IMR-90 (cell line): ENCODE data around the gene EML4. TPM values are rescaled to one million over a fixed set of nuclear protein-coding genes. Genes with fewer than 3 reads are reported as not detected.

ENCODE experiments used
- ATAC-seq: fragments of 200-7000 bp; cut with Tn5 transposase; 2 replicates; pipeline ENCODE4 v1.9.1; 2020; ENCODE audit warnings: low read depth, mild to moderate bottlenecking, moderate library complexity
- BruUV-seq: library from RNA; stranded (reverse); fragments of 400-500 nt; replicated peaks from 2 replicates; lab custom pipeline; 2021; lab: Mats Ljungman, UMichigan
- CTCF ChIA-PET: fragments of 300-600 bp; formaldehyde crosslinking; extraction: SDS; loops from one replicate; lab custom pipeline; 2021; ENCODE audit warnings: antibody characterized with exemption; lab: Yijun Ruan, JAX
- POLR2A ChIA-PET: fragments of 300-600 bp; sonication (Branson Sonifier 250); formaldehyde crosslinking; loops from one replicate; lab custom pipeline; 2022; ENCODE audit warnings: antibody characterized with exemption; ENCODE audit not compliant: unreplicated experiment; lab: Charles Lee
- DNase-seq: peaks from one replicate; pipeline ENCODE4 v3.0.0; 2013
- H2AFZ ChIP-seq: replicated peaks from 2 replicates; pipeline ENCODE3; 2013; ENCODE audit warnings: low read length, mild to moderate bottlenecking; ENCODE audit not compliant: poor library complexity
- H2AK5ac ChIP-seq: 2 replicates; pipeline ENCODE4 v1.6.1; 2013; ENCODE audit warnings: low read depth, low read length, inconsistent platforms
- H2AK9ac ChIP-seq: replicated peaks from 2 replicates; pipeline ENCODE3; 2013; ENCODE audit warnings: mild to moderate bottlenecking, low read depth, low read length, moderate library complexity; ENCODE audit not compliant: poor library complexity
- H2BK120ac ChIP-seq: 2 replicates; pipeline ENCODE4 v1.6.1; 2013; ENCODE audit warnings: low read depth, low read length, inconsistent platforms
- H2BK15ac ChIP-seq: 3 replicates; pipeline ENCODE4 v1.6.1; 2013; ENCODE audit warnings: low read depth, low read length, inconsistent platforms
- H2BK20ac ChIP-seq: 2 replicates; pipeline ENCODE4 v1.6.1; 2013; ENCODE audit warnings: low read depth, mild to moderate bottlenecking, inconsistent platforms, low read length, moderate library complexity
- H2BK5ac ChIP-seq: 2 replicates; pipeline ENCODE4 v1.6.1; 2013; ENCODE audit warnings: mild to moderate bottlenecking, low read depth, low read length, inconsistent platforms; ENCODE audit not compliant: poor library complexity, severe bottlenecking
- H3K14ac ChIP-seq: replicated peaks from 2 replicates; pipeline ENCODE4 v1.6.1; 2013; ENCODE audit warnings: low read depth, low read length, inconsistent platforms
- H3K18ac ChIP-seq: 2 replicates; pipeline ENCODE4 v1.6.1; 2013; ENCODE audit warnings: low read depth, low read length, control low read depth
- H3K23ac ChIP-seq: 2 replicates; pipeline ENCODE4 v1.6.1; 2013; ENCODE audit warnings: low read depth, low read length, inconsistent platforms
- H3K27ac ChIP-seq: 2 replicates; pipeline ENCODE4 v1.5.1; 2013; ENCODE audit warnings: mild to moderate bottlenecking, control low read depth, low read length; ENCODE audit not compliant: insufficient read depth
- H3K27me3 ChIP-seq: 2 replicates; pipeline ENCODE4 v1.6.1; 2013; ENCODE audit warnings: low read length; ENCODE audit not compliant: control insufficient read depth, insufficient read depth
- H3K36me3 ChIP-seq: 2 replicates; pipeline ENCODE4 v1.6.1; 2013; ENCODE audit warnings: low read length, mixed read lengths; ENCODE audit not compliant: control insufficient read depth, insufficient read depth
- H3K4ac ChIP-seq: 2 replicates; pipeline ENCODE4 v1.6.1; 2013; ENCODE audit warnings: low read depth, low read length, inconsistent platforms
- H3K4me1 ChIP-seq: 2 replicates; pipeline ENCODE4 v1.6.1; 2013; ENCODE audit warnings: low read length, mixed read lengths; ENCODE audit not compliant: control insufficient read depth, insufficient read depth
- H3K4me2 ChIP-seq: 2 replicates; pipeline ENCODE4 v1.6.1; 2013; ENCODE audit warnings: low read depth, mild to moderate bottlenecking, control low read depth, low read length, moderate library complexity
- H3K4me3 ChIP-seq: 2 replicates; pipeline ENCODE4 v1.5.1; 2013; ENCODE audit warnings: low read depth, mild to moderate bottlenecking, control low read depth, low read length, moderate library complexity; ENCODE audit not compliant: insufficient read depth
- H3K56ac ChIP-seq: 2 replicates; pipeline ENCODE4 v1.6.1; 2013; ENCODE audit warnings: low read length, inconsistent platforms; ENCODE audit not compliant: insufficient read depth; ENCODE audit errors: extremely low read depth
- H3K79me1 ChIP-seq, 2 experiments: 2 replicates each; pipeline ENCODE4 v1.6.1; 2013; ENCODE audit warnings: low read length in 2 of 2, inconsistent platforms in 1 of 2, low read depth in 1 of 2
- H3K9ac ChIP-seq: 2 replicates; pipeline ENCODE4 v1.6.1; 2013; ENCODE audit warnings: low read depth, low read length, control low read depth
- H3K9me1 ChIP-seq: 2 replicates; pipeline ENCODE4 v1.6.1; 2013; ENCODE audit warnings: low read length, inconsistent platforms; ENCODE audit not compliant: insufficient read depth
- H3K9me3 ChIP-seq: 2 replicates; pipeline ENCODE4 v1.6.1; 2013; ENCODE audit warnings: low read length; ENCODE audit not compliant: control insufficient read depth, insufficient read depth
- H4K20me1 ChIP-seq: 2 replicates; pipeline ENCODE4 v1.6.1; 2013; ENCODE audit warnings: low read length, inconsistent platforms; ENCODE audit not compliant: insufficient read depth
- H4K5ac ChIP-seq: 2 replicates; pipeline ENCODE4 v1.6.1; 2013; ENCODE audit warnings: mild to moderate bottlenecking, low read depth, low read length, control low read depth
- H4K8ac ChIP-seq, 2 experiments: 2 replicates each; pipeline ENCODE4 v1.6.1; 2013; ENCODE audit warnings: low read depth in 2 of 2, low read length in 2 of 2, control low read depth in 1 of 2, inconsistent platforms in 1 of 2
- H4K91ac ChIP-seq: 2 replicates; pipeline ENCODE4 v1.6.1; 2013; ENCODE audit warnings: low read depth, low read length, inconsistent platforms; ENCODE audit not compliant: insufficient read depth
- BHLHE40 ChIP-seq: fragments of 150-350 bp; IDR thresholded peaks from 2 replicates; pipeline ENCODE4 v1.6.1; 2016; ENCODE audit warnings: mild to moderate bottlenecking, low read depth, low read length
- CEBPB ChIP-seq: IDR thresholded peaks from 2 replicates; pipeline ENCODE4 v1.6.1; 2012; ENCODE audit warnings: low read depth, low read length, improper control_type of control experiment
- CTCF ChIP-seq: conservative IDR thresholded peaks from 2 replicates; pipeline ENCODE4 v1.5.1; 2012; ENCODE audit warnings: mild to moderate bottlenecking, low read depth, low read length, improper control_type of control experiment
- FOS ChIP-seq: fragments of 150-350 bp; IDR thresholded peaks from 2 replicates; pipeline ENCODE4 v1.6.1; 2016; ENCODE audit warnings: low read depth, low read length
- MAZ ChIP-seq: IDR thresholded peaks from 2 replicates; pipeline ENCODE4 v1.6.1; 2012; ENCODE audit warnings: low read depth, mild to moderate bottlenecking, low read length, improper control_type of control experiment, moderate library complexity, borderline replicate concordance
- POLR2A ChIP-seq: IDR thresholded peaks from 2 replicates; pipeline ENCODE4 v1.6.1; 2012; ENCODE audit warnings: mild to moderate bottlenecking, low read depth, low read length
- RAD21 ChIP-seq: IDR thresholded peaks from 2 replicates; pipeline ENCODE4 v1.6.1; 2012; ENCODE audit warnings: low read length, improper control_type of control experiment
- SMC3 ChIP-seq: fragments of 150-350 bp; IDR thresholded peaks from 2 replicates; pipeline ENCODE4 v1.6.1; 2016; ENCODE audit warnings: low read depth, mild to moderate bottlenecking, antibody characterized with exemption, low read length, moderate library complexity
- USF2 ChIP-seq: fragments of 150-350 bp; IDR thresholded peaks from 2 replicates; pipeline ENCODE4 v1.6.1; 2017; ENCODE audit warnings: mild to moderate bottlenecking, antibody characterized with exemption, low read length, low read depth
- dilution Hi-C: fragments of 300-500 bp; cut with HindIII; formaldehyde crosslinking; loops from one replicate; pipeline ENCODE4 v1.14.3; 2018; ENCODE audit warnings: low sequenced_read_pairs; ENCODE audit not compliant: unreplicated experiment
- in situ Hi-C: fragments of 300-500 bp; cut with MboI; formaldehyde crosslinking; loops from 3 replicates; pipeline ENCODE4 v1.14.3; 2019; ENCODE audit warnings: low sequenced_read_pairs, inconsistent platforms, mixed read lengths
- intact Hi-C: fragments of 100-400 bp; cut with micrococcal nuclease; formaldehyde crosslinking; loops from 2 replicates; pipeline ENCODE4 v1.10.0; 2022
- polyA plus RNA-seq, 3 experiments: library from polyadenylated mRNA; depleted of rRNA; stranded (reverse); fragments of >200 nt; gene quantifications; 2 replicates each; pipeline ENCODE4 v1.2.3, GENCODE V29; 2012; ENCODE audit warnings: low replicate concordance in 1 of 3
- total RNA-seq: library from RNA; depleted of rRNA; stranded (reverse); fragments of >200 nt; gene quantifications from 2 replicates; pipeline ENCODE4 v1.2.3, GENCODE V29; 2012

EML4 gene
- total and polyA plus RNA-seq, 2 of the 4 experiments (the other 2 are of a cell fraction): 29.7 to 73.7 TPM

GRCh38 chr2:42150159-42150558 lies 19.0 kb upstream of the EML4 start:
- no peak overlapping the region for H4K91ac ChIP-seq
- H3K23ac ChIP-seq: no peak overlapping the region
- H3K14ac ChIP-seq: no peak overlapping the region
- H3K9me3 ChIP-seq: no peaks in the 10 kb centered on the region
- no peak overlapping the region for H2BK120ac ChIP-seq
- no peaks in the 10 kb centered on the region for H3K36me3 ChIP-seq
- no peak overlapping the region for H3K27ac ChIP-seq
- H3K4me1 ChIP-seq: peaks cover 4% of the 10 kb centered on the region
- DNase-seq: no peak
- no peak overlapping the region for H3K4me3 ChIP-seq
- no peaks in the 10 kb centered on the region for H4K20me1 ChIP-seq
- no peak overlapping the region for H3K4me2 ChIP-seq
- H2AFZ ChIP-seq: no peak overlapping the region
- intact Hi-C loops: no loop called here
- no peak overlapping the region for H3K18ac ChIP-seq
- in situ Hi-C loops: no loop called here
- CTCF ChIA-PET: interaction anchor here (0.6 kb wide), 1 partner anchor 11 kb away, joined by 3 read pairs; no protein-coding TSS in a partner anchor
- TF ChIP-seq POLR2A (no peak), FOS (no peak), MAZ (no peak), USF2 (no peak), CEBPB (no peak), SMC3 (no peak), RAD21 (no peak), CTCF (no peak), BHLHE40 (no peak)
- ATAC-seq: no peak
- no TSS peak for BruUV-seq
- H3K56ac ChIP-seq: no peak overlapping the region
- H2AK5ac ChIP-seq: no peak overlapping the region
- no peak overlapping the region for H3K9ac ChIP-seq
- POLR2A ChIA-PET: interaction anchor here (0.6 kb wide), 1 partner anchor 32 kb away, joined by 5 read pairs; no protein-coding TSS in a partner anchor
- peaks cover 5% of the 10 kb centered on the region; the same call in 1 of the 2 replicates for H3K9me1 ChIP-seq
- H3K27me3 ChIP-seq: no peaks in the 10 kb centered on the region
- no peak overlapping the region for H3K4ac ChIP-seq
- no peak overlapping the region for H2BK5ac ChIP-seq
- H3K79me1 ChIP-seq: no peaks in the 10 kb centered on the region
- no peak overlapping the region for H4K8ac ChIP-seq
- no peak overlapping the region for H2AK9ac ChIP-seq
- dilution Hi-C loops: no loop called here
- H2BK20ac ChIP-seq: no peak overlapping the region
- H2BK15ac ChIP-seq: no peak overlapping the region
- no peak overlapping the region for H4K5ac ChIP-seq
